Measurements from ENCODE around the gene NAIF1.
"Not testable (repeated sequence)": the region's sequence is repeated elsewhere in the genome, so short reads cannot be mapped to it uniquely, and the experiment has no call there.

Gene NAIF1

GRCh38 chr9:128055344-128056040, 11.6 kb downstream of the NAIF1 start:
- TF ChIP-seq POLR2A (IDR thresholded peaks at IDR 0.05; ENCODE audit: low read length) (no peak), GATA1 (IDR thresholded peaks at IDR 0.05; ENCODE audit: low read depth, low read length) (no peak)
- no peak for DNase-seq

GRCh38 chr9:128054087-128054486, 13.0 kb downstream of the NAIF1 start:
- DNase-seq: no peak
- TF ChIP-seq GATA1 (IDR thresholded peaks at IDR 0.05; ENCODE audit: low read depth, low read length): no peak
- TF ChIP-seq POLR2A (IDR thresholded peaks at IDR 0.05; ENCODE audit: low read length): no peak

- no peak for DNase-seq
- no peak for TF ChIP-seq POLR2A (IDR thresholded peaks at IDR 0.05; ENCODE audit: low read length)
- TF ChIP-seq GATA1 (IDR thresholded peaks at IDR 0.05; ENCODE audit: low read depth, low read length): no peak
Observed at GRCh38 chr9:128053560-128053959, 13.6 kb downstream of the NAIF1 start.

- TF ChIP-seq POLR2A (IDR thresholded peaks at IDR 0.05; ENCODE audit: low read length): no peak
- no peak for TF ChIP-seq GATA1 (IDR thresholded peaks at IDR 0.05; ENCODE audit: low read depth, low read length)
- no peak for DNase-seq
Observed at GRCh38 chr9:128051932-128052709, 15.0 kb downstream of the NAIF1 start.

- DNase-seq: no peak
- TF ChIP-seq GATA1 (IDR thresholded peaks at IDR 0.05; ENCODE audit: low read depth, low read length): no peak
- no peak for TF ChIP-seq POLR2A (IDR thresholded peaks at IDR 0.05; ENCODE audit: low read length)
Observed at GRCh38 chr9:128049843-128050242, 17.3 kb downstream of the NAIF1 start.

GRCh38 chr9:128048663-128049062, 18.5 kb downstream of the NAIF1 start:
- DNase-seq: no peak
- TF ChIP-seq POLR2A (IDR thresholded peaks at IDR 0.05; ENCODE audit: low read length) (no peak), GATA1 (IDR thresholded peaks at IDR 0.05; ENCODE audit: low read depth, low read length) (no peak)

- DNase-seq: no peak
- TF ChIP-seq GATA1 (IDR thresholded peaks at IDR 0.05; ENCODE audit: low read depth, low read length): no peak
- no peak for TF ChIP-seq POLR2A (IDR thresholded peaks at IDR 0.05; ENCODE audit: low read length)
Observed at GRCh38 chr9:128047231-128047630, 19.9 kb downstream of the NAIF1 start.

- no peak for DNase-seq
- TF ChIP-seq POLR2A (IDR thresholded peaks at IDR 0.05; ENCODE audit: low read length) (no peak), GATA1 (IDR thresholded peaks at IDR 0.05; ENCODE audit: low read depth, low read length) (no peak)
Observed at GRCh38 chr9:128045831-128046230, 21.3 kb downstream of the NAIF1 start.

- DNase-seq: not testable (repeated sequence)
Observed at GRCh38 chr9:128045409-128045808, 21.7 kb downstream of the NAIF1 start.

- TF ChIP-seq GATA1 (IDR thresholded peaks at IDR 0.05; ENCODE audit: low read depth, low read length) (no peak), POLR2A (IDR thresholded peaks at IDR 0.05; ENCODE audit: low read length) (no peak)
Observed at GRCh38 chr9:128043467-128043868, 23.7 kb downstream of the NAIF1 start.

GRCh38 chr9:128042043-128042442, 25.1 kb downstream of the NAIF1 start:
- no peak for TF ChIP-seq GATA1 (IDR thresholded peaks at IDR 0.05; ENCODE audit: low read depth, low read length)
- TF ChIP-seq POLR2A (IDR thresholded peaks at IDR 0.05; ENCODE audit: low read length): no peak
- no peak for DNase-seq

More at GRCh38 chr9:128043467-128043868, 23.7 kb downstream of the NAIF1 start:
- no peak for DNase-seq

- not testable (repeated sequence) for DNase-seq
Observed at GRCh38 chr9:128040783-128041182, 26.3 kb downstream of the NAIF1 start.

- DNase-seq: not testable (repeated sequence)
Observed at GRCh38 chr9:128036522-128036921, 30.6 kb downstream of the NAIF1 start.

GRCh38 chr9:128034821-128035652, 32.1 kb downstream of the NAIF1 start:
- peak; percentile 75 to 88 for DNase-seq
- no peak for TF ChIP-seq POLR2A (IDR thresholded peaks at IDR 0.05; ENCODE audit: low read length)
- TF ChIP-seq GATA1 (IDR thresholded peaks at IDR 0.05; ENCODE audit: low read depth, low read length): no peak

Measured in erythroblast (primary cell).